Kidney (tissue), 14 donors: ENCODE measurements around the gene GPR18. TPM values are rescaled to one million over a fixed set of nuclear protein-coding genes. Genes with fewer than 3 reads are reported as not detected.

Experiments
- DNase-seq, 5 donors: peaks; one replicate each; pipeline ENCODE4 v3.0.0-alpha.2; 2013 to 2020
- FAIRE-seq: peaks from 2 replicates; lab custom pipeline; 2012; peaks lifted over from hg19 to GRCh38; lab: Jason Lieb, UNC
- H3K27ac ChIP-seq, 2 donors: one replicate each; pipeline ENCODE4 v1.7.0; 2013; ENCODE audit warnings: low read depth in 2 of 2, low read length in 2 of 2, inconsistent platforms in 1 of 2
- H3K27me3 ChIP-seq: one replicate; pipeline ENCODE4 v1.7.1; 2013; ENCODE audit warnings: low read length, inconsistent platforms; ENCODE audit not compliant: control insufficient read depth, insufficient read depth
- H3K36me3 ChIP-seq, 3 donors: one replicate each; pipeline versions ENCODE4 v1.7.0 to v1.7.1; 2013; ENCODE audit warnings: low read length in 3 of 3, control low read depth in 1 of 3, inconsistent platforms in 1 of 3; ENCODE audit not compliant: insufficient read depth in 3 of 3, control insufficient read depth in 2 of 3
- H3K4me1 ChIP-seq, 3 donors: one replicate each; pipeline versions ENCODE4 v1.7.0 to v1.7.1; 2013; ENCODE audit warnings: low read length in 3 of 3, inconsistent platforms in 1 of 3, low read depth in 1 of 3; ENCODE audit not compliant: control insufficient read depth in 2 of 3, insufficient read depth in 2 of 3
- H3K4me3 ChIP-seq, 3 donors: one replicate each; pipeline versions ENCODE4 v1.7.0 to v1.8.1; 2013; ENCODE audit warnings: low read length in 3 of 3, control low read depth in 1 of 3, inconsistent platforms in 1 of 3
- H3K9ac ChIP-seq, 3 donors: one replicate each; pipeline versions ENCODE4 v1.7.0 to v1.7.1; 2013; ENCODE audit warnings: low read length in 3 of 3, control low read depth in 1 of 3, inconsistent platforms in 1 of 3
- H3K9me3 ChIP-seq, 3 donors: one replicate each; pipeline versions ENCODE4 v1.7.0 to v1.7.1; 2013; ENCODE audit warnings: low read length in 3 of 3, control low read depth in 1 of 3, inconsistent platforms in 1 of 3; ENCODE audit not compliant: control insufficient read depth in 2 of 3, insufficient read depth in 1 of 3
- intact Hi-C: fragments of 100-400 bp; cut with DNase I; formaldehyde crosslinking; loops from one replicate; pipeline ENCODE4 v1.11.1; 2022
- polyA plus RNA-seq: library from polyadenylated mRNA; stranded (reverse); fragments of 350-450 nt; fragmentation: Illumina TruSeq; extraction: RNeasy Lipid Tissue Mini Kit (QIAGEN cat#74804); gene quantifications from one replicate; pipeline ENCODE4 v1.2.3, GENCODE V29; 2014; ENCODE audit warnings: low read depth, low replicate concordance; ENCODE audit not compliant: insufficient read depth
- total RNA-seq: library from RNA; stranded (reverse); fragmentation: NEBNext Ultra II Directional; extraction: Animal tissue kit (Norgen Biotek cat#: 25700); gene quantifications from one replicate; pipeline ENCODE4 v1.2.1, GENCODE V29; 2021
- TF ChIP-seq, protein P1 (sequence below): IDR thresholded peaks from 3 replicates; pipeline ENCODE4 v1.5.1; 2012; ENCODE audit warnings: mild to moderate bottlenecking, moderate library complexity, borderline replicate concordance; ENCODE audit not compliant: insufficient read depth; ENCODE audit errors: extremely low read depth
- donor health status: control.
- donor health status: control.
- donor health status: control.
- donor health status: control.
- donor health status: control.
- donor health status: DM: yes; HTN: yes; CAD: no.
- donor health status: Normal renal cell carcinoma (clear cell type).

Gene GPR18
- total and polyA plus RNA-seq, 2 donors from 2014 or later: 0.88 TPM; not detected in 1

DNA sequence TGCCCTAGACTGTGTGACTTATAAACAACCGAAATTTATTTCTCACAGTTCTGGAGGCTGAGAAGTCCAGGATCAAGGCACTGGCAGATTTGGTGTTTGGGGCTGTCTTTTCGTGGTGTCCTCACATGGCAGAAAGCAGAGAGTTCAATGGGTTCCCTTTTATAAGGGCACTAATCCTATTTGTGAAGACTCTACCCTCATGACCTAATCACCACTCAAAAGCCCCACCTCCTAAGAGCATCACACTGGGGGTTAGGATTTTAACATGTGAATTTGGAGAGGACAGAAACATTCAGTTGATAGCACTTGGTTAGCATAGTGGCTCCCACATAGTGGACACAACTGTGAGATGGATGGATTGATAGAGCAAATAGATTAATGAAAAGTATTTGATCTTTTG lies 21.5 kb upstream of the GPR18 start:
- Histone ChIP-seq H3K27me3 (no peaks in the 10 kb centered on the region), H3K27ac (no peak overlapping the region), H3K9me3 (no peaks in the 10 kb centered on the region), H3K4me3 (no peak overlapping the region), H3K9ac (no peak overlapping the region), H3K4me1 (peaks cover 0 to 6% (median 0%) of the 10 kb centered on the region in 3 donors), H3K36me3 (peaks cover 0 to 2% (median 0%) of the 10 kb centered on the region in 3 donors)
- FAIRE-seq: no peak
- intact Hi-C loops: no loop called here
- no peak for DNase-seq
- TF ChIP-seq, protein P1, sequence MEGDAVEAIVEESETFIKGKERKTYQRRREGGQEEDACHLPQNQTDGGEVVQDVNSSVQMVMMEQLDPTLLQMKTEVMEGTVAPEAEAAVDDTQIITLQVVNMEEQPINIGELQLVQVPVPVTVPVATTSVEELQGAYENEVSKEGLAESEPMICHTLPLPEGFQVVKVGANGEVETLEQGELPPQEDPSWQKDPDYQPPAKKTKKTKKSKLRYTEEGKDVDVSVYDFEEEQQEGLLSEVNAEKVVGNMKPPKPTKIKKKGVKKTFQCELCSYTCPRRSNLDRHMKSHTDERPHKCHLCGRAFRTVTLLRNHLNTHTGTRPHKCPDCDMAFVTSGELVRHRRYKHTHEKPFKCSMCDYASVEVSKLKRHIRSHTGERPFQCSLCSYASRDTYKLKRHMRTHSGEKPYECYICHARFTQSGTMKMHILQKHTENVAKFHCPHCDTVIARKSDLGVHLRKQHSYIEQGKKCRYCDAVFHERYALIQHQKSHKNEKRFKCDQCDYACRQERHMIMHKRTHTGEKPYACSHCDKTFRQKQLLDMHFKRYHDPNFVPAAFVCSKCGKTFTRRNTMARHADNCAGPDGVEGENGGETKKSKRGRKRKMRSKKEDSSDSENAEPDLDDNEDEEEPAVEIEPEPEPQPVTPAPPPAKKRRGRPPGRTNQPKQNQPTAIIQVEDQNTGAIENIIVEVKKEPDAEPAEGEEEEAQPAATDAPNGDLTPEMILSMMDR: no peak

DNA sequence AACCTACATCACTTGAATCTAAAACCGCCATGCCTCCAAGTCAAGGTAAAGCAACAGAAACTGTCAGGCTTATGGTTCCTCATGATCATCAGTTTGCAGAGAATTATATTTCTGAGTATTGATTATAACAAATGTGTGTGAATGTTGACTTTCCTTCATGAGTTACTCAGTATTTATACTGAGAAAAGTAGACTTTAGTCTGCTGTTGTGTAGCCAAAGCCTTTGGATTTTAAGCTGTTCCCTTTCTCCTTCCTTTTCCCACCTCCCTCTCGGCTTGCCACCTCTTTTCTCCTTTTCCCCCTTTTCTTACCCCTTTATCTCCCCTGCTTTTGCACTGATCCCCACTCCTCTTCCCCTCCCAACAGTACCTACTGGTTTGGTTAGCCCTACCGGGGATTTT lies 20.7 kb upstream of the GPR18 start:
- peaks cover 0 to 2% (median 0%) of the 10 kb centered on the region in 3 donors for H3K36me3 ChIP-seq
- DNase-seq: no peak
- intact Hi-C loops: no loop called here
- H3K4me1 ChIP-seq: peaks cover 0 to 6% (median 0%) of the 10 kb centered on the region in 3 donors
- H3K27ac ChIP-seq: no peak overlapping the region
- no peaks in the 10 kb centered on the region for H3K27me3 ChIP-seq
- TF ChIP-seq, protein P1: no peak
- no peaks in the 10 kb centered on the region for H3K9me3 ChIP-seq
- H3K9ac ChIP-seq: no peak overlapping the region
- FAIRE-seq: no peak
- no peak overlapping the region for H3K4me3 ChIP-seq

DNA sequence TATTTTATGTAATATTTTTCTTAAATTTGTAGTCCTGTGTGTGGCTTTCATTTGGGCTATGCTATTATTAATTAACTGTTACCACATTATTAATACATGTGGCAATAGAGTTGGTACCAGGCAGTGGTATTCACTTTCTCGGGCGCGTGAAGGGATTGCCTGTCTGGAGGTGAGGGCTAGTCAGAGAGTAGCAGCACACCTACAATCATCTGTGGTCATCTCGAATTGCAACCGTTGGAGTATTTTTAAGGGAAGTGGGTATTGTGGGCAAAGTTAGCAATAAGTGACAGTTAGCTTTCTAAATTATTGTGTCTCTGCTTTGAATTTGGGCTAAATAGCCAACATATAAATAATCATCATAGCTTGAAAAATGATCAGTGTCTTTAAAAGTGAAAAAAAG lies 20.0 kb upstream of the GPR18 start:
- Histone ChIP-seq H3K27me3 (no peaks in the 10 kb centered on the region), H3K4me3 (no peak overlapping the region), H3K27ac (no peak overlapping the region), H3K4me1 (peaks cover 0 to 6% (median 0%) of the 10 kb centered on the region in 3 donors), H3K9me3 (no peaks in the 10 kb centered on the region), H3K9ac (no peak overlapping the region), H3K36me3 (peaks cover 0 to 2% (median 0%) of the 10 kb centered on the region in 3 donors)
- DNase-seq: no peak
- no peak for FAIRE-seq
- TF ChIP-seq, protein P1: no peak
- intact Hi-C loops: no loop called here

DNA sequence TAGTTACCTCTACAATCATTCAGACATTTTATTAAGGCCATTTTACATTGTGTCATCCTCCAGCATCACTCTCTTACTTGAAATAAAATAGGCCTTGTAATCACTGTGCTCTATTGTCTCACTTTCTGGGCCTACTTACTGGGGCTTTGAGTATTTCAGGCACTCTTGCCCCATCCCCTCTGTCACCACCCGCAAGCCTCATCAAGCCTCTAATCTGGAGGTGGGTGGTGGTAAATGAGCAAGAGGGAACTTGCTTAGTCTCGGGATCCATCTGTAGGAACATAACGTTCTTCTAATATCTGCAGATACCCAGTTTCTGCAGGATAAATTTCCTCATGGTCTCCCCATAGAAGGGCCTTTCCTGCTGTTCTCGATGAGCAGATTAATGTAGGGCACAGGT lies 19.4 kb upstream of the GPR18 start:
- Histone ChIP-seq H3K27me3 (no peaks in the 10 kb centered on the region), H3K36me3 (peaks cover 0 to 2% (median 0%) of the 10 kb centered on the region in 3 donors), H3K4me1 (peaks cover 0 to 6% (median 0%) of the 10 kb centered on the region in 3 donors), H3K4me3 (no peak overlapping the region), H3K27ac (no peak overlapping the region), H3K9me3 (peaks cover 0 to 2% (median 1%) of the 10 kb centered on the region in 3 donors), H3K9ac (no peak overlapping the region)
- TF ChIP-seq, protein P1: no peak
- intact Hi-C loops: no loop called here
- FAIRE-seq (no peak), DNase-seq (no peak)
